GM12892 (cell line): Measurements from ENCODE around the gene THRB.

Experiments
- POLR2A ChIP-seq: IDR thresholded peaks from 2 replicates; pipeline ENCODE4 v1.6.1; 2011; ENCODE audit warnings: low read depth, low read length, control low read depth
- TAF1 ChIP-seq: IDR thresholded peaks from 2 replicates; pipeline ENCODE4 v1.6.1; 2011; ENCODE audit warnings: low read depth, mild to moderate bottlenecking, control low read depth, low read length, borderline replicate concordance

GRCh38 chr3:24434651-24435050 lies 60.0 kb downstream of the THRB start:
- TF ChIP-seq POLR2A (no peak), TAF1 (no peak)
